Umbilical cord (tissue), 2 donors: ENCODE results near the gene CYB561A3. TPM values are rescaled to one million over a fixed set of nuclear protein-coding genes. Genes with fewer than 3 reads are reported as not detected.
"Not testable (repeated sequence)": the region's sequence is repeated elsewhere in the genome, so short reads cannot be mapped to it uniquely, and the experiment has no call there.

ENCODE experiments used
- DNase-seq: peaks from one replicate; pipeline ENCODE4 v3.0.0-alpha.2; 2015; ENCODE audit warnings: low spot score
- total RNA-seq: library from RNA; depleted of rRNA; stranded (reverse); fragments of >200 nt; gene quantifications from one replicate; pipeline ENCODE4 v1.2.3, GENCODE V29; 2014; ENCODE audit warnings: low replicate concordance; ENCODE audit not compliant: insufficient read depth

Gene CYB561A3, protein sequence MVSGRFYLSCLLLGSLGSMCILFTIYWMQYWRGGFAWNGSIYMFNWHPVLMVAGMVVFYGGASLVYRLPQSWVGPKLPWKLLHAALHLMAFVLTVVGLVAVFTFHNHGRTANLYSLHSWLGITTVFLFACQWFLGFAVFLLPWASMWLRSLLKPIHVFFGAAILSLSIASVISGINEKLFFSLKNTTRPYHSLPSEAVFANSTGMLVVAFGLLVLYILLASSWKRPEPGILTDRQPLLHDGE
- total RNA-seq: 26.2 TPM

DNA sequence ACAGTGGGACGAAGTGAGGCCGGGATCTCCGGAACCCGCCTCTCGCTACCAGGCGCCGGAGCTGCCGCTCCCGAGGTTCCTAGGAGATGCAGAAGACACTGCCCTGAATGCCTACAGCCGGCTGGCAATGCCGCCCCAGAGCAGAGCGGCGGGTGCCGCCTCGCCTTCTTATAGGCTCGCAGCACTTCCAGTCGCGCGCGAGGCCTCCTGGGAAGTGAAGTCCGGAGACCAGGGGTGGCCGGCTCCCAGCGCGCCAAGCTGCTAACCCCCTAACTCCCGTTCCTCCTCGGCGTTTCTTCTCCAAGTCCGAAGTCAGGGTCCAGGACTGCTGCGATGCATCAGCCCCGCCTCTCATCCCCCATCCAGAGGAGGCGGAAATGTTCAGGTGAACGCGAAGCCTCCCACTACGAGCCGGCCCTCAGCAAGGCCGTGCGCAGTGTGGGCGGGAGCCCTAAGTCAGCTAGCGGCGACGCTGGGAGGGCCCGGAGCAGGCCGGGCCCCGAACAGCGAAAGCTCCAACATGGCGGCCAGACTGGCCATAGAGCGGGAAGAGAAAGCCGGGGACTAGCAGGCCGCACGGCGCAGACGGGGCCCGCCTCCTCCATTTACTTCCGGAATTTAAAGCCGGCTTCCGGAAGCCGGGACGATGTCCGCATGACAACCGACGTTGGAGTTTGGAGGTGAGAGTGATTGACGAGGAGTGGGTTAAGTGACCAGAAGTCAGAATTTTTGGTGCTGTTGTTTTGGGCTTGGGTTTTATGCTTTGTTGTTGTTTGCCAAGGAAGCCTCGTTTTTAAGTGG is at the start of gene CYB561A3, which contains the start of gene TMEM138:
CYB561A3 (minus strand) TSS at position 142 of the 801 bp plus-strand sequence. CDS start 5,169 bp downstream, outside the sequence.
TMEM138 (plus strand) TSS at position 634 of the 801 bp plus-strand sequence. CDS start 2,017 bp downstream, outside the sequence.
- DNase-seq: peak; percentile 97

DNA sequence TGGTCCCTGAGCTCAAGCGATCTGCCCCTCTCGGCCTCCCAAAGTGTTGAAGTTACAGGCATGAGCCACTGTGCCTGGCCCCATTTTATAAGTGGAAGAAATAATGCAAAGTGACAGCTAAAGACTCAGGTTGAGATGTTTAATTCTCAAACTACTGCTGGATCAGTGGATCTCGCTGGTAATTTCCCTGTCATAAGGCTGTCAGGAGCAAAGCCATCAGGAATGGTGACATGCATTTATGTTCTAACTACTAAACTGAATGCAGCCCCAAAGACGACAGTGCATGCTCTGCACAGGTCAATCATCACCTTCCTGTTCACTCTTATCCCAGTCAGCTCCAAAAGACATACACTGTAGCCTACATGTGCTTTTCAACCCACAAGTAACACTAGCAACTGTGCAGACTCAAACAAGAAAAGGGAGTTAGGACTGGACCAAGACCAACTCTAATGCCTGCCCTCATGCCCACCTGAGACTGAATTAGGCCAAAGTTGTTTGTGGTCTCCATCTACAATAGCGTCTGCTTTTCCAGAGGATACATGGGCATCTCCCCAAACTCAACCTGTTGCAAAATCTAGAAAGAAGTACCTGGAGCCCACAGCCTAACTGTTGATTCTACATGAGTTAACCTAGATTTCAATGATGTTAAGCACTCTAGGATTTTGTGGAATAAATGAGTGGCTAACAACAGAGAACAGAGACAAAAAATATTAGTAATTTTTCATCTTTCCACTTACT is 45.5 kb upstream of the CYB561A3 start:
- DNase-seq: no peak

DNA sequence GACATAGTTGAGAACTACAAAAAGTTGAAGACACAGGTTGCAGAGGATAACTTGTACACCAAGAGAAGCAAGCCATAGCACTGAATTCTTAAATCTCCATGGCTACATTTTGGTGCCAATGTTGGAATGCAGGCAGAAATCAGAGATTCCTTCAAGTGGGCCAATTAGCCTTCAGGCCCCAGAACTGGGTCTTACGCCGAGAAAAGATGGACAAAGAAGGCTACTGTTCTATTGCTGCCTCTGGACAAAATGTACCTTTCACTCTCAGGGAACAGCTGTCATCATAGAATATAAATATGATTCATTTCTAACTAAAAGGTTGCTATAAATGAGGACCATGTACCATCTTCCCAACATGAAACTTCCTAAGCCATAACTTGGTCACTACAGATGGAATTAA is 44.4 kb upstream of the CYB561A3 start:
- no peak for DNase-seq

DNA sequence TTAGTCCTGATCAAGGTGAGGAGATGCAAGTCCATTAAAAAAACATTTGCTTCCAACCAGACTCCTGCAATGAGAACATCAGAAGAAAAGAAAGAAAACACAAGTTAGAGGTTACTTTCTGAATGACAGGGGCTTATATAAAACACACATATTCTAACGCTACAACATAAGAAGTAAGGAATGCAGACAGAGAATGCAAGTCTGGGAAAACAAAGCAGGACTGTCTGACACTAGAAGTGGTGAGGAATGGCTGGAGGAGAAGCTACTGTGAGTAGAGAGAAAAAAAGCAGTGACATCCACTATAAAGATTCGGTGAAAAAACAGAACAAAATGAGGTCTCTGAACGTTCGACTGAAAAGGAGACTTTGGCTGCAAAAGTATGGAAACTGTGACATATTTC is 43.0 kb upstream of the CYB561A3 start:
- DNase-seq: no peak

DNA sequence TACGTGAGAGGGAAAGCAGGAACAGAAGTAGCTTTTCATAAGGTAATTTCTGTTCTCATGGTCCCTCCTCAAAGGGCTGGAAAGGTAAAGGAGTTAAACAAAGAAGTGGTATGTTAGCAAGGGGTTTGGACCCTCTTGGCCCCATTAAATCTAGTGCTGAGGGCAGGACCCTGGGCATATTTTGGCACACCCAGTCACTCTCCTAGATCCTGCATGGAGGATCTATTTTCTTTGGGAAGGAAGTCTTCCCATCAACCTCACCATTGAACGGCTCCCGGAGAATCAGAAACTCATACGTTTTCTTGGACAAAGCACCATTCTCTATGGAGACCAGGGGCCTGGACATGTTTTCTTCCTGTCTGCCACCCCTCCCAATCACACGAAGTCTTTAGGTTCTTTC is 42.4 kb upstream of the CYB561A3 start:
- DNase-seq: no peak

DNA sequence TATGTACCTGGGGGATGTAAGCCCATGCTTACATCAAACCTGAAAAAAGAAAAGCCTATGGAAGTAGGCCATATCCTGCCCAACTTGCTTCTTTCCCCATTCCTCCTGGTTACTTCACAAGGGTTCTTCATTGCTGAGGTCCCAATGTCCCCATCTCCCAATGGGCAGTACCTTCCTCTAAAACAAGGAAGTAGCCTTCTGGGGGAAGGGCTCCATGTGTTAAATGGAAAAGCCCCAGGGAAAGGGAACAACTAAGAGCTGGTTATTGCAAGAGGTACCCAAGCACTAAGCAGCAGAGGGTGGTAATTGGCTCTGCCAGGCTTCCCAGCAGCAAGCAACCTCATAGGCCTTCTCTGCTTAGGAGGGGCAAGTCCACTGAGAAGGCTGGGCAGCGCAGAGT is 42.0 kb upstream of the CYB561A3 start:
- DNase-seq: no peak

DNA sequence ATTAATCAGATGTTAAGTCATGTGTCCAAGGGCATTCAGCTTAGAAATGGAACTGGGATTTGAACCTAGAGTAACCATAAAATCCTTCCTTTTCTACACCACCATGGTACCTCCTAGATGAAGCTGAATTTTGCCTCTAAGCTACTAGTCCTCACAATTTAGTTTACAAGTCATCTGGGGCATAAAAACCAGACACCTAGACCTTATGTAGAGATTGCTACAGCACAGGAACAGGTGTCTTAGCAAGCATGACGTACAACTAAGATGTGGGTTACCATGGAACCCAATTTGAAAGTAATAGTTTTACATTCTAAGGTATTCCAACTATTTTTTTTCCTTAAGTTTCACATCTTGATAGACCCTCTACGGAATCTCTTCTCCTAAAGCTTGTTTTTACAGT is 39.9 kb upstream of the CYB561A3 start:
- DNase-seq: no peak

DNA sequence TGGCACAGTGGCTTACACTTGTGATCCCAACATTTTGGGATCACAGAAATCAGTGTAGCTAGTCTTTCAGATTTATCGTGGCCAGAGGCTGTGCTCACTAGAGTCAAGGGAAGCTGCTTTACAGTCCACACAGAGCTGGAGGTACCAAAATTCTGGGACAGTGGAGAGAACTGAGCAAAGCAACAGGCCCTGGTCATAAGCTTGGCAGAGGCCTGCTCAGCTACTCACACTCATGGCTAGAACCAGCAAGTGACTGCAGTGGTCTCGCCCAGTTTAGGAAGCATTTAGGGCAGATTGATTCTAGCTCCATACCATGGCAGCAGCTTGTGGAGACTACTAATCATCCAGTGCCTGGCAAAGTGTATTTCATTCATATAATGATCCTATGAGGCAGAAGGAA is 39.5 kb upstream of the CYB561A3 start:
- no peak for DNase-seq

DNA sequence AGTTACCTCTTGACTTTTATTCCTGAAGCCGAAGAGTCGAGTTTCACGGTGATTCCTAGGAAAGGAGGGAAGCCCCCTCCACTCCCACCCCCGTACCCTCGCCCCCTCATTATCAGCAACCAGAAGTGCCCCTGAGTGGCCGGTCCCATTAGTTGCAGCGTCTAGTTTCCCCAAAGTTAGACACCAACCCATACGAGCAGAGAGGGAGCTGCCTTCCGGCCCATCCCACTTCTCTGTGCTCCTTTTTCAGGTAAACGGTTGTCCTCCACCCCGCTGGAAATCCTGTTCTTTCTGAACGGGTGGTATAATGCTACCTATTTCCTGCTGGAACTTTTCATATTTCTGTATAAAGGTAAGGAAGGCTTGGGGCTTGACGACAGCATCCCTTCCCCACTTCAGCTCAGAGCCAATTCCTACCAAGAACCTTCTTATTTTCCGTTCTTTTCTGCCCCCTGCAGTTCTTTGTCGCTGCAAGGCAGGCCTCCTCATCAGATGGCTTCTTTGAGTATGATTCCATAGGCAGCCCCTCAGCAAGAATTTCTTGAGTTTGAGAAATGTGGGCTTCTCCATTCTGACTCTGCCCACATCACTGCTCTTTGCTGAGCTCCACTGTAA is 31.4 kb upstream of the CYB561A3 start:
- DNase-seq: no peak

DNA sequence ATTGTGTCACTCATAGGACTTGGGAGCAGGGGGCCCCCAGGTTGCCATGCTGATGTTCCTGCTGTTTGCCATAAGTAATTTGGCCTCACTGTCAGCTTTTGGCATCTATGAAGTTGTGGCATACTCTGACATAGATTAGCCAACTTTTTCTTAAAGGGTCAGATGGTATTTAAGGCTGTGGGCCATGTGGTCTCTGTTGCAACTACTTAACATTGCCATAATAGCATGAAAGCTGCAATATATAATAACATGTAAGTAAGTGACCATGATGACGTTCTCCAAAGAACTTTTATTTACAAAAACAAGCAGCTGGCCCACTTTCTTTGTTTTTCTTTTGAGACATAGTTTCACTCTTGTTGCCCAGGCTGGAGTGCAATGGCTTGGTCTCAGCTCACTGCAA is 28.5 kb upstream of the CYB561A3 start:
- no peak for DNase-seq

DNA sequence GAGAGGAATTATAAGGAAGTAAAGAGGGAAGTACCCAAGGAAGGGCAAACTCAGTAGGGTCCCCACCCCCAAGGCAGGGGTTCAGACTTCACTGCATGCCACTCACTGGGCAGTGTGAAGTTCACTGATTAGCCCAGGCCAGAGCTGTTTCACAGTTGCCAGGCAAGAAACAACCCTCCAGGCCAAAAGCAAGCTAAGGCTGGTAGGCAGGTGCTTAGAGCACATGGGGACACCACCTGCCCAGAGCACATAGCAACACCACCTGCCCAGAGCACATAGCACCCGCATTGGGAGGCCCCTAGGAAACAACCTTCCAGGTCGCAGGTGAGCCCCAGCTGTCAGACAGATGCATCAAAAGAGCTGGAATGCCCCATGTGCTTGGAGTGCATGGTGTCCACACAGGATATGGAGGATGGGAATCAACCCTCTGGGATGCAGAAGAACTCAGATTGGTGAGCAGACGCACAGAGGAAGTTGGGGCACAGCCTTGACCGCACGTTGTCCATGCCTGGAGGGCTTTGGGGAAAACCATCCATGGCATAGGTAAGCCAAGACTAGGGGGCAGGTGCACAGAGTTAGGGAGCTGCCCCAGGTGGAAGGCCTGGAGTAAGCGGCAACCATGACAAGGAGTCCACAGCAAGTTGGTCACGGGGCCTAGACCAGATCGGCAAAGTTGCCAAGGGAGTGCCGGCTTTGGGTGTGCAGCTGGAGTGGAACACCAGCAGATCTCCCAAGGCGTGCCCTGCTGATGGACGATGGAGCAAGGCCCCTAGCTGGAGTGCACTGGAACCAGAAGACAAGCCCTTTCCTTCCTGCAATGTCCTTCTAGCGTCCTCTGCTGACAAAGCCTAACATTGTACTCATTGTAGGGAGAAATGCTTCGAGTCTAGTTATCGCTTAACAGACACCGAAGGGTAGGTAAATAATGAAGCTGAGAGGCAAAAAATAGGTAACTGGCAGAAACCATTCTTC is 22.9 kb upstream of the CYB561A3 start:
- no peak for DNase-seq

DNA sequence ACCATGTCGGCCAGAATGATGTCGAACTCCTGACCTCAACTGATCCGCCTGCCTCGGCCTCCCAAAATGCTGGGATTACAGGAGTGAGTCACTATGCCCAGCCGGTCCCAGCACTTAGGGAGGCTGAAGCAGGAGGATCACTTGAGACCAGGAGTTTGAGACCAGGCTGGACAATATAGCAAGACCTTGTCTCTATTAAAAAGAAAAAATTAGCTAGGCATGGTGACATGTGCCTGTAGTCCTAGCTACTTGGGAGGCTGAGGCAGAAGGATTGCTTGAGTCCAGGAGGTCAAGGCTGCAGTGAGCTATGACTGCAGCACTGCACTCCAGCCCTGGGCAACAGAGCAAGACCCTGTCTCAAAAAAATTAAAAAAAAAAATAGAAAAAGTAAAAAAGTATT is 22.2 kb upstream of the CYB561A3 start:
- DNase-seq: not testable (repeated sequence)

DNA sequence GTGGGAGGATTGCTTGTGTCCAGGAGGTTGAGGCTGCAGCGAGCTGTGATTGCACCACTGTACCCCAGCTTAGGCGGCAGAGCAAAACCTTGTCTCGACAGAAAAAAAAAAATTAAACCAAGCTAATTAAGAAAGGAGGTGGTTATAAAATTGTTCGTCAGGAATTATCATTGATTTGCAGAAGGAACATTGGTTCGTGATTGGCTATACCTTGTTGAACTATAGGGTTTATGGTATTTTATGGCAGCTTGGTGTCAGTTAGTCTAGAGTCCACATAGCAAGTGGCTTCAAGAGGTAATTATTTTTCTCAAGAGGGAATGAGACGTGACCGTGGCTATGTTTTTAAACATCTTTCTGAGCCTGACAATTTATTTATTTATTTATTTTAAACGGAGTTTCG is 19.2 kb upstream of the CYB561A3 start:
- no peak for DNase-seq

DNA sequence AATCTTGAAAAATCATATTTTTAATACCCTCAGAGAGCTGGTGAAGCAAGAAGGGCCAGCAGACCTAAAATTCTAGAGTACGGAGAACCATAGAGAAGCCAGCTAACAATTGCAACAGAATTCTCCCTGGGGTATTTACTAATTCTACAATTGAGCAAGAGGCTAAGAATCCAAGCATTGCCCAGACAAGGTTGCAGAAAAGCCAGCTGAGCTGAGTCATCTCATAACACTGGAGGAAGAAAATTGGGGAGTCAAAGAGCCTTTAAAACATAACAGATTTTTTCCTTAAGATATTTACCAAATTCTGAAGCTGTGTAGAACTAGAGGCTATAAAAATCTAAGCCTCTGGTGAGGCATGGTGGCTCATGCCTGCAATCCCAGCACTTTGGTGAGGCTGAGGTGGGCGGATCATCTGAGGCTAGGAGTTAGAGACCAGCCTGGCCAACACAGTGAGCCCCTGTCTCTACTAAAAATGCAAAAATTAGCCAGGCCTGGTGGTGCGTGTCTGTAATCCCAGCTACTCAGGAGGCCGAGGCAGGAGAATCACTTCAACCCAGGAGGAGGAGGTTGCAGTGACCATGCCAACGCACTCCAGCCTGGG is 17.1 kb upstream of the CYB561A3 start:
- peak; percentile 92 for DNase-seq

DNA sequence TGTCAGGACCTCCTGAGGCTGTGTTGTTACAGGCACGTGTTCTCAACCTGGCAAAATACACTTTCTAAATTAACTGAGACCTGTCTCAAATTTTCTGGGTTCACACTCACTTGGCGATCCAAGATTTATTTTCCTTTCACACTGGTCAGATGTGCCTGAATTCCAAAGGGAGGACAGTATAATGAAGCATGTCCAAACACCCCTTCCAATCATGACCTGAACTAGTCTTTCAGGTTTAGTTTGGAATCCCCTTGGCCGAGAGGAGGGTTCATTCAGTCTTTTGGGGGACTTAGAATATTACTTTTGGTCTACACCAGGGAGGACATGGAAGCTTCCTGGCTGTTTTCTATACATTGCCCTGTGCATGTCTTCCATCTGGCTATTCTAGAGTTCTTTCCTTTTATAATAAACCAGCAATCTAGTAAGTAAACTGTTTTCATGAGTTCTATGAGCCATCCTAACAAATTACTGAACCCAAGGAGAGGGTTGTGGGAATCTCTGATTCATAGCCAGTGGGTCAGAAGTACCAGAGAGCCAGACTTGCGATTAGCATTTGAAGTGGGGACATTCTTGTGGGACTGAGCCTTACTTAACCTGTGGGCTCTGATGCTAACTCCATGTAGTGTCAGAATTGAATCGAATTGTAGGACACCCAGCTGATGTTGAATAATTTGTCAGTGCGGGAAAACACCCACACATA is 15.9 kb upstream of the CYB561A3 start:
- no peak for DNase-seq

DNA sequence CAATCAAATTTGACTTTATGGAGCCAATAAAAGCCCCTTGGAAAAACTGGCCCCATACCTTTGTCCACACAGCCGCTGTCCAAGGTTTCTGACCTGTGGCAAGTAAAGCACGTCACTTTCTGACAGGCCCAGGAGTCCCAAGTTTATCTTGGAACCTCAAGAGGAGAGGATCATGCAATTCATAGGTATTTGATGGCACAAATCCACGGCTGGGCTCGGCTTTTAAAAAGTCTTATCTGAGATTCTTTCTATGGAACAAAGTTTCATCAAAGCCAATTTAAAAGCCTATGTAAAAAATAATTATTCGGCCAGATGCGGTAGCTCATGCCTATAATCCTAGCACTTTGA is 14.1 kb upstream of the CYB561A3 start:
- no peak for DNase-seq

DNA sequence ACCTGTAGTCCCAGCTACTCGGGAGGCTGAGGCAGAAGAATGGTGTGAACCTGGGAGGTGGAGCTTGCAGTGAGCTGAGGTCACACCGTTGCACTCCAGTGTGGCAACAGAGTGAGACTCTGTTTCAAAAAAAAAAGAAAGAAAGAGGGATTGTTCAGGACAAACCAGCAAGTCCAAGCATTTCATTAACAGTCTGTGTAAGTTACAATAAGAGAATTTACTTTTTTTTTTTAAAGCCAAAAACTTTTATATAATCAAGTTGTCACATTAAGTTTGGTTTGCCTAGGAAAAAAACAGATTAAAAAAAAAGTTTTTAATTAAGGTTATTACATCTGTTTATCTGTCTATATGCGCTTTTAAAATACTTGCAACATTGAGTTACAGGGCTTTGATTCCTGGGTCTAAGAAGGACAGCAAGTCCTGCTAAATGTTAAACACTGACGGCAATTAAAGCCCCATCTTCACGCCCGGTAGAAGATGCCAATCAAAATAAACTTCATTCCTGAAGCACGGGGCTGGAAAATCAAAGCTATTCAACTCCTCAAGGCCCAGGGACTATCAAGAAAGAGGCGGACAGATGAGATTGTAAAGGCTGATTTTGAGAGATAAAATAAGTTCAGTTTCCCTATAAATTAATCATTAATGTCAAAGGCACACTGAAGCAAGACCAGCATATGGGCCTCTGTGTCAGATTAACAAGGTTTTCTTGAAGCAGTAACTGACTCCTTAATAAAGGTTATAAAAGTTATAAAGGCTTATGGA is 11.2 kb upstream of the CYB561A3 start:
- no peak for DNase-seq

DNA sequence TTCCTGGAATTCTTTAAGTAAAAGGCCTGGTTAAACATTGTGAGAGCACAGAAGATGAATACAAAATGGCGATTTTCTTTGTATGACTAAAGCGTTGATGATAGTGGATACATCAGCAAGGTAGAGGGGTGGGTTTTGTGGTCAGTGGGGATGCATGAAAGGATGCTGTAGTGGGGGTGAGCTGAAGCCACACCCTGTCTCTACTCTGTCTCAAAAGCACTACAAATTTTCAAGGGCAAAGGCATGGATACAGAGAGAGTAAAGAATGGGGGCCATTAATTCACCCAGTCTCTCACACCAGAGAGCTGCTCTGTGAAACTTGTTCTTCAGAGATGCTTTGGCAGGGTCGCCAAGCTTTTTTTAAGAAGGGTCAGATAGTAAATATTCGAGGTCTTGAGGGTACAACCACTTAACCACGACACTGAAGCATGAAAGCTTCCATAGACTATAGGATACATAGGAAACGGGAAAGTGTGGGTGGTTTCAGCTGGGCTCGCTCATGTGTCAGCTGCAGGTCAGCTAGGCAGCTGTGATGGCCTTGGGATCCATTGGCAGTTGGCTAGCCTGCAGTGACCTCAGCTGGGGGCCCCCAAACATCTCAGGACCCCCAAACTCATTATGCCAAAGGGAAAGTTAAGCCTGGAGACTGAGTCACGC is 8.8 kb upstream of the CYB561A3 start:
- no peak for DNase-seq
